HEK293 (cell line): Measurements from ENCODE around the gene TNS4.

Experiments used
- AEBP2 ChIP-seq: fragments of 450-650 bp; formaldehyde crosslinking; IDR thresholded peaks from 2 replicates; pipeline ENCODE4 v1.5.1; 2016; ENCODE audit warnings: missing biosample characterization, missing genetic modification characterization, borderline replicate concordance
- TRIM28 ChIP-seq: IDR thresholded peaks from 2 replicates; pipeline ENCODE4 v1.6.1; 2011; ENCODE audit warnings: low read length, control low read depth, borderline replicate concordance
- ZNF121 ChIP-seq: fragments of 450-650 bp; formaldehyde crosslinking; IDR thresholded peaks from 2 replicates; pipeline ENCODE4 v1.5.1; 2016; ENCODE audit warnings: missing biosample characterization, missing genetic modification characterization
- ZNF211 ChIP-seq: fragments of 450-650 bp; formaldehyde crosslinking; IDR thresholded peaks from 2 replicates; pipeline ENCODE4 v1.5.1; 2016; ENCODE audit warnings: low read depth, missing biosample characterization, missing genetic modification characterization
- ZNF274 ChIP-seq, 2 experiments: fragments of 200-500 bp in 1 of 2; fragments of 450-650 bp in 1 of 2; sonication (Bioruptor generic) in 1 of 2; formaldehyde crosslinking in 1 of 2; IDR thresholded peaks; 2 replicates each; pipeline versions ENCODE4 v1.5.1 to v1.6.1; 2014 to 2016; ENCODE audit warnings: borderline replicate concordance in 1 of 2, inconsistent platforms in 1 of 2, low read length in 1 of 2, missing biosample characterization in 1 of 2, missing genetic modification characterization in 1 of 2
- ZNF776 ChIP-seq: fragments of 450-650 bp; formaldehyde crosslinking; IDR thresholded peaks from 2 replicates; pipeline ENCODE4 v1.5.0; 2017; ENCODE audit warnings: missing biosample characterization, missing genetic modification characterization, borderline replicate concordance
- ZNF830 ChIP-seq: fragments of 450-650 bp; IDR thresholded peaks from 2 replicates; pipeline ENCODE4 v1.5.0; 2018; ENCODE audit warnings: missing biosample characterization, missing genetic modification characterization, low read depth, mild to moderate bottlenecking, moderate library complexity
- TF ChIP-seq, protein P1 (sequence below): fragments of 450-650 bp; formaldehyde crosslinking; IDR thresholded peaks from 2 replicates; pipeline ENCODE4 v1.5.1; 2016; ENCODE audit warnings: missing biosample characterization, missing genetic modification characterization

- TF ChIP-seq, protein P1, sequence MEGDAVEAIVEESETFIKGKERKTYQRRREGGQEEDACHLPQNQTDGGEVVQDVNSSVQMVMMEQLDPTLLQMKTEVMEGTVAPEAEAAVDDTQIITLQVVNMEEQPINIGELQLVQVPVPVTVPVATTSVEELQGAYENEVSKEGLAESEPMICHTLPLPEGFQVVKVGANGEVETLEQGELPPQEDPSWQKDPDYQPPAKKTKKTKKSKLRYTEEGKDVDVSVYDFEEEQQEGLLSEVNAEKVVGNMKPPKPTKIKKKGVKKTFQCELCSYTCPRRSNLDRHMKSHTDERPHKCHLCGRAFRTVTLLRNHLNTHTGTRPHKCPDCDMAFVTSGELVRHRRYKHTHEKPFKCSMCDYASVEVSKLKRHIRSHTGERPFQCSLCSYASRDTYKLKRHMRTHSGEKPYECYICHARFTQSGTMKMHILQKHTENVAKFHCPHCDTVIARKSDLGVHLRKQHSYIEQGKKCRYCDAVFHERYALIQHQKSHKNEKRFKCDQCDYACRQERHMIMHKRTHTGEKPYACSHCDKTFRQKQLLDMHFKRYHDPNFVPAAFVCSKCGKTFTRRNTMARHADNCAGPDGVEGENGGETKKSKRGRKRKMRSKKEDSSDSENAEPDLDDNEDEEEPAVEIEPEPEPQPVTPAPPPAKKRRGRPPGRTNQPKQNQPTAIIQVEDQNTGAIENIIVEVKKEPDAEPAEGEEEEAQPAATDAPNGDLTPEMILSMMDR = no peak
- no peak for TF ChIP-seq ZNF830 (tag by site-specific recombination)
- no peak for TF ChIP-seq ZNF121
- no peak for TF ChIP-seq TRIM28
- TF ChIP-seq ZNF274 (IDR thresholded peaks at IDR 0.05; ENCODE audit: low read length) = no peak
- no peak for TF ChIP-seq ZNF274 (tag by site-specific recombination; IDR thresholded peaks at IDR 0.05; ENCODE audit: borderline replicate concordance)
- TF ChIP-seq AEBP2 = no peak
- TF ChIP-seq ZNF776 (tag by site-specific recombination) = no peak
- TF ChIP-seq ZNF211 (tag by site-specific recombination) = no peak
Measured at GRCh38 chr17:40447806-40448205, 53.6 kb downstream of the TNS4 start.
